Activated effector memory CD4-positive, alpha-beta T cell treated with anti-CD3 and anti-CD28 coated beads, Interleukin-2, amount 50 U/mL, for 16 hours (primary cell): ENCODE results near the gene ARPC4.
"Not testable (repeated sequence)": the region's sequence is repeated elsewhere in the genome, so short reads cannot be mapped to it uniquely, and the experiment has no call there.

Source experiments
- DNase-seq: peaks from one replicate; pipeline ENCODE4 v3.0.0-alpha.2; 2020

The ARPC4 gene

DNA sequence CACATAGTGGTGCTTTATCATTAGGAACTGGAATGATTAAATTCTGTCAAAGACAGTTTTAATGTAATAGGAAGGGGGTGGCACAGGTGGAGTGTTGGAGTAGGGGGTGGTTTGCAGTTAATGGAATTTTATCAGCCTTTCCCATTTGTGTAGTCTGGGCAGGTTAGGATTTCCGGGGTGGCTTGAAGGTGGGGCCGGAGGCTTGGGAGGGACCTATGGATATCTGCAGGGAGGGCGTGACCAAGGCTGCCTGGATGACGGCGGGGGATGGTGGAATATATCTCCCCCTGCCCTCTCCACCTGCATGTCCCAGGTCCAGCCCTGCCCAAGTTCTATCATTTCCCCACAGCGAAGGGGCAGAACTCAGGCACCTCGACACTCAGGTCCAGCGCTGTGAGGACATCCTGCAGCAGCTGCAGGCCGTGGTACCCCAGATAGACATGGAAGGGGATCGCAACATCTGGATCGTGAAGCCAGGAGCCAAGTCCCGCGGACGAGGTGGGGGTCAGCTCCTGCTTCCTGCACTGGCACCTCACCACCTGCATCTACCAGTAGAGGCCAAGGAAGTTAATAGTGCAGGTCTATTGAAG lies 32.7 kb downstream of the ARPC4 start:
- no peak for DNase-seq

DNA sequence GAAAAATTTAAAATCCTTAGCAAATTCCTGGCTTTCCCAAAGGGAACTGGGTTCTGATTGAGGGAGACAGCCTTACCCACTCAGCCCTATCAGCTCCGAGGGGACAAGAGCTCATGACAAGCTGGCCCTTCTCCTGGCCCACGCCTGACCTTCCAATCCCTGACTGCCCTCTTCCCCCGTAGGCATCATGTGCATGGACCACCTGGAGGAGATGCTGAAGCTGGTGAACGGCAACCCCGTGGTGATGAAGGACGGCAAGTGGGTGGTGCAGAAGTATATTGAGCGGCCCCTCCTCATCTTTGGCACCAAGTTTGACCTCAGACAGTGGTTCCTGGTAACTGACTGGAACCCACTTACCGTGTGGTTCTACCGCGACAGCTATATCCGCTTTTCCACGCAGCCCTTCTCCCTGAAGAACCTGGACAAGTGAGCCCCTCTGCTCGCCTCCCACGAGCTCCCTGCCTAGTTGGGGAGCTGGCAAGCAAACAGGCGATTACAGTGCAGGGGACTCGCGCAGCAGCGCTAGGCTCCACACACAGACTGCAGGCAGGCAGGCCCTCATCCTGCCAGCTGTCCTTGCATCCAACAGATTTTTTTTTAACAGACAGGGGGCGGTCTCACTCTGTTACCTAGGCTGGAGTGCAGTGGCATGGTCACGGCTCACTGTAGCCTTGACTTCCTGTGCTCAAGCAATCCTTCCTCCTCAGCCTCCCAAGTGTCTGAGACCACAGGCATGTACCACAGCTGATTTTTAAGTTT lies 34.1 kb downstream of the ARPC4 start:
- no peak for DNase-seq

DNA sequence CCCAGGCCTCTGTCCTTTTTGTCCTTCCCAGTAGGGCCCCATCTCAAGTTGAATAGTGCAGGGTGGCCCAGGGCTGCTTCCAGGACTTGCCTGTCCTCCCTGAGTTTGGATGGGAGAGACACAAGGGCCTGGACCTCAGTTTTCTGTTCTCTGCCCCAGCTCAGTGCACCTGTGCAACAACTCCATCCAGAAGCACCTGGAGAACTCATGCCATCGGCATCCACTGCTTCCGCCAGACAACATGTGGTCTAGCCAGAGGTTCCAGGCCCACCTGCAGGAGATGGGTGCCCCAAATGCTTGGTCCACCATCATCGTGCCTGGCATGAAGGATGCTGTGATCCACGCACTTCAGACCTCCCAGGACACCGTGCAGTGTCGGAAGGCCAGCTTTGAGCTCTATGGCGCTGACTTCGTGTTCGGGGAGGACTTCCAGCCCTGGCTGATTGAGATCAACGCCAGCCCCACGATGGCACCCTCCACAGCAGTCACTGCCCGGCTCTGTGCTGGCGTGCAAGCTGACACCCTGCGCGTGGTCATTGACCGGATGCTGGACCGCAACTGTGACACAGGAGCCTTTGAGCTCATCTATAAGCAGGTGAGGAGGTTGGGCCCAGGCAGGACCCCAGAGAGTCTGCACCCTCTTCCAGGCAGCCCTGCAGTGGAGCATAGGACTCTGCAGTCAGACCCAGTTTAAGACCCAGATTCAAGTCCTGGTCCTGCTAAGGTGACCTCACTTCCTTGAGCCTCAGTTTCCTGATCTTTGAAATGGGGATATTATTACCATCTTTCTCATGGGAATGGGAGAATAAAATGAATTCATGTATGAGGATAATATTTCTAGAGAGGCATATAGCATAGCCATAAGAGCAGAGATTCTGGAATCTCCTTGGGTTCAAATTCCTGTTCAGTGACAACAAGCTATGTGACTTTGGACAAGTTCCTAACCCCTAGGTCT lies 36.2 kb downstream of the ARPC4 start:
- no peak for DNase-seq

DNA sequence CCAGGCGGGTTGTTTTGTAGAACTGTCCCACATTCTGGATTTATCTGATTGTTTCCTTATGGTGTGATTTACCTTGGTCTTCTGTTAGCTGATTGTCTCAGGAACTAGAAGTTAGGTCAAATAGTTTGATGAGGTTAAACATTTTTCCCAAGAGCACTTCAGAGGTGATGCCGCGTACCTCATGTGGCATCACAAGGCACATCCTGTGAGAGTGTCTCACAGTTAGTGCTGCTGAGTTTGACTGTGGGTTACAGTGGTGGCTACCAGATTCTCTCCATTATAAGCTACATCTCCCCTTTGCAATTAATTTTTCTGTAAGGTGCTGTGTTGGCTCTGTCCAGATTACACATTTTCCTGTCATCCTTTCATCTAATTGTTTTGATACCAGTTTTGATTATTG lies 38.4 kb downstream of the ARPC4 start:
- no peak for DNase-seq

DNA sequence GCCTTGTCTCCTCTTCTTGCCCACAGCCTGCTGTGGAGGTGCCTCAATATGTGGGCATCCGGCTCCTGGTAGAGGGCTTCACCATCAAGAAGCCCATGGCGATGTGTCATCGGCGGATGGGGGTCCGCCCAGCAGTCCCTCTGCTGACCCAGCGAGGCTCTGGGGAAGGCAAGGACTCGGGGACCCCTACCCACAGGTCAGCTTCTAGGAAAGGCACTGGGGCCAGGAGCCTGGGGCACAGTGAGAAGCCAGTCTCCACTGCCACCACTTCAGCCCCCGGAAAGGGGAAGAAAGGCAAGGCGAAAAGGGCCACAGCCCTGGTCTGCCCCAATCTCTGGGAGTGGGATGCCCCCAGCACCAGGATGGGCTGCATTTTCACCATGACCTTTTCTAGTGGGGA lies 40.2 kb downstream of the ARPC4 start:
- no peak for DNase-seq

DNA sequence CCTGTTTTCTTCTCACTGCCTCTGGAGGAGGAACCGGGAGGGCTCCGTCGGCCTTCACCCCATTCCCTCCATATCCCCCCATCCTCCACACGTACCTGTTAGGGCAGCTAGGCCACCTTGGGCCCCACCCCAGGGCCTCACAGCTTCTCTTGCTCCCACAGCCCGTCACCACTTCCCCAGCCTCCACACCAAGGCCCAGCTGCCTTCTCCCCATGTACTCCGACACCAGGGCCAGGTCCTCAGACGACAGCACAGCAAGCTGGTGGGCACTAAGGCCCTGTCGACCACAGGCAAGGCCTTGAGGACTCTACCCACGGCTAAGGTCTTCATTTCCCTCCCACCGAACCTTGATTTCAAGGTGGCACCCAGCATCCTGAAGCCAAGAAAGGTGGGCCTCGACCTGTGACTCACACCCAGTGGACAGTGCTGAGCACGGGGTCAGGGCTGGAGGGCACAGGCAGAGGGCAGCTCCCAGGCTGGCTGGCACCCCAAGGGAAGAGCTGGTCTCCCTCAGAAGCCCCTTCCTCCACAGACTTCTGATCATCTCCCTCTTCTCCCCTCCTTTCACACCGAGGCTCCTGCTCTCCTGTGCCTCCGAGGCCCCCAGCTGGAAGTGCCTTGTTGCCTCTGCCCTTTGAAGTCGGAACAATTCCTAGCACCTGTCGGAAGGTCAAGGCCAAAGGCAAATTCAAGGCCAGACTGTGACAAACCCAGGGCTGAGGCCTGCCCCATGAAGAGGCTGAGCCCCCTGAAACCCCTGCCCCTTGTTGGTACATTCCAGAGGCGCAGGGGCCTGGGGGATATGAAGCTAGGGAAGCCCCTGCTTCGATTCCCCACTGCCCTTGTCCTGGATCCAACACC lies 41.9 kb downstream of the ARPC4 start:
- no peak for DNase-seq

DNA sequence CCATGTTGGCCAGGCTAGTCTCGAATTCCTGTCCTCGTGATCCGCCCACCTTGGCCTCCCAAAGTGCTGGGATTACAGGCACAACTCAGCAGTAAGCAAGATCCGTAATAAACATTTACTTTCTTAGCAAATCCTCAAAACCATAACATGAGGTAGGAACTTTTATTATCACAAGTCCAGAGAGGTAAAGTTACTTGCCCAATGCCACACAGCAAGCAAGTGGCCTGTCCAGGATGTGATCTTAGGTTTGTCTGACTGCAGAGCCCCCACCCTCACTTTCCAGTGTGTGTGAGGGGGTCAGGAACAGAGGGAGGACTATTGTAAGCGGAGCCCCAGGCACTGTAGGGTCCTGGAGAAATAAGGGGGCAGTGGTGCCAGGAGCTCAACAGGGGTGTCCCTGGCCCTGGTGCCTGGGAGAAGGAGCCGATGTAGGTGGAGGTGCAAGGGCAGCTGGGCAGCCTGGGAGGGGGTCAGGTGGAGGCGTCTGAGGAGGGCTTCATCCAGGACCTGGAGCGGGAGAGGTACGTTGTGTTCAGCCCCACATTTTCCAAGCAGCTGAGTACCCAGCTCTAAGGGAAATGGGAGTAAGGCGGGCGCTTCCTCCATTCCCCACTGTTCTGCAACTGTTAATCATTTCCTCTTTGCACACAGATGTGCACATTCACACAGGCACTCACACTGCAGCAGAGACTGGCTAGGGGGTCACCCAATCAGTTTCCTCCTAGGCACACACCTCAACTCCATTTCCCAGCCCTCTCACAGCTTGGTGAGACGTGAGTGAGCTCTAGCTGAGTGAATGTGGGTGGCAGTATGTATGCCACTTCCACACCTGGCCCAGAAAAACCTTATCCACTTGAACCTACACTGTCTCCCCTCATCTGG lies 45.1 kb downstream of the ARPC4 start:
- no peak for DNase-seq

DNA sequence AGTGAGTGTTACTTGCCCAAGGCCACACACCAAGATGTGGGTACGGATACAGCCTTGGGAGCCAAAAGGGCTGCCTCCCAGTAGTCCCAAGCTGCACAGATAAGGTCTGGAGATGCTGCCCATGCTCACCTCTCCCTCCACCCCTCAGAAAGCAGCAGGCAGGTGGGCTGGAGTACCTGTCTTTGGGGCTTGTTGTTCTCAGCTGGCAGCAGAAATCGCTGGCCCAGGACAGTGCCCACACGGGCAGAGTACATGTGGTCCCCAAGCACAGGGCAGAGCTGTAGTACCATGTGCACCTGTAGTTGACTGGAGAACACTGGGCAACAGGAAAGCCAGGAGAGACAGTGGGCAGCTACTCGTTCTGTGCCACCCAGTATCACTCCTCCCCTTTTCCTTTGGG lies 46.0 kb downstream of the ARPC4 start:
- no peak for DNase-seq

DNA sequence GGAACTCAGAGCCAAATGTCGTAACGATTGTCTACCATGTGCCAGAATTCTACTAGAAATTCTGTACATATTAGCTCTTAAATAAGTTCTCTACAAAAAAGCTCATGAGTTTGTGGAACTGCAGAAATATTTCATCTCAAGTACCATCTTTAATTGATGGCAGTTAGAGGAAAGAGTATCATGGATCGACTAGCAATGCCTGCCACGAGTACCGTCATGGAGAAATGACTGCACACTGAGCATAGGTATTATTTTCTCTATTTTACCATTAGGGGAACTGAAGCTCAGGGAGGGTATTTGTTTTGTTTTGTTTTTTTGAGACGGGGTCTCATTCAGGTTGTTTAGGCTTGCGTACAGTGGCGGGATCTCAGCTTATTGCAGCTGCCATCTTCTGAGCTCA lies 48.1 kb downstream of the ARPC4 start:
- no peak for DNase-seq

DNA sequence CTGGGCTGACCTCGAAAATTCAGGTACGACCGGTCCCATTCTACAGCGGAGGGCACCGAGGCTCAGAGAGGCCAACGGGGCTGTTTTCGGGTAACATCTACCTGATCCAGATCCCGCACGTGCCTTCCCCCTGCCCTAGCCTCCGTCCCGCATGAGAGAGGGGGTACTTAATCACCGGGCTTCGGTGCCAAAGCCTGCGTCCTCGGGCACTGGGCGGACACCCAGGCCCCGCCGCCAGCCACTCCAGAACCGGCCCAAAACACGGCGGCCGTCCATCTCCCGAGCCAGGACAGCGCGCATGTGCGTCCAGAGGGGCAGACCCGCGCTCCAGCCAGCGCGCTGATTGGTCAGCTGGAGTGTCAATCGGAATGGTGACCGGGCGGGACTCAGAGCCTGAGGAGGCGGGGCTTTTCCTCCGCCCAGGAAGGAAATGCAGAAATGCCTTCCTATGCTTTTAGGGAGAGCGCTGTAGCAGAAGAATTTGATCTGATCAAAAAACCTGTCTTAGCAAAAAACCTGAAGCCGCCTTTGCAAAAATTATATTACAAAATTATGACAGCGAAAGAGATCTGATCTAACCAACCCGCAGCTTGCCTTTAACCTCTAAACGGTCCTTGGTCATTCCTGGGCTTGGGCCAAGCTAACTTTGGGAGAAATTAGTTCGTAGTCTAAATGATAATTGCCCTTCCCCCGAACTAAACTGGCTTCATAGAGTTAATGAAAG lies 51.0 kb downstream of the ARPC4 start, which contains the start of gene RPUSD3:
RPUSD3 (minus strand) TSS at position 294 of the 724 bp plus-strand sequence; CDS start at position 276, 18 bp downstream.
- DNase-seq: peak; percentile 98

DNA sequence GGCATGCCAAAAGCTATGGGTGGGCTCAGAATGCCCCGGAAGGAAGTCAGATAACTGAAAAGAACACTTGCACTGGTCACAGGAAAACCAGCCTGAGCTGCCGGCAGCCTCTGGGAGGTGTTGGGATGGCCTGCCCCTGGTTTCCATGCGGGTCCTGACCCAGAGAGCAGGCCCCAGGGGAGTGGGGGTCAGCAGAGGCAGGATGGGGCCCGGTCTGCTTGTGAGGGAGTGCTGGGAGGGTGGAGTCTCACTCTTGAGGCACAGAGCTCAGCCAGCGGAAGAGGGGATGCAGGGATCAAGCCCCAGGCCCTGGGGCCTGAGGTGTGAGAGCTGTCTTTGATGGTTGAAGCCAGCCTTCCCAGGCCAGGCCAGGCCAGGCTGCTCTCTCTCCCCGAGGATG lies 53.3 kb downstream of the ARPC4 start:
- no peak for DNase-seq

DNA sequence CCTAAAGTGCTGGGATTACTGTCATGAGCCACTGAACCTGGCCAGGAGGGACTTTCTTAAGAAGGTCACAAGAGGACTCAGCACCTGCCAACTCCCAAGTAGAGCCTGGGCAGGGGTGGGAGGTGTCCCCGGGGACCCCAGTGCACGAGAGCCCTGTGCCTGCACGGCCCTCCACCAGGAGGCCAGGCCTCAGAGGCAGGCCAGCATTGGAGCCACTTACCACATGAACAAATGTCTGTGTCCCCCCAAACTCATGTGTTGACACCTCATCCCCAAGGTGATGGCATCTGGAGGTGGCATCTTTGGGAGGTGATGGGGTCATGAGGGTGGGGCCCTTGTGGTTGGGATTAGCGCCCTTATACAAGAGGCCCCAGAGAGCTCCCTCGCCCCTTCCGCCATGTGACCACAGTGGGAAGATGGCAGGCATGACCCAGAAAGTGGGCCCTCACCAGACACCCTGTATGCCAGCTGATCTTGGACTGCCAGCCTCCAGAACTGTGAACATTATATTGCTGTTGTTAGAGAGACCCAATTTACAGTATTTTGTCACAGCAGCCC lies 54.1 kb downstream of the ARPC4 start:
- DNase-seq: no peak

DNA sequence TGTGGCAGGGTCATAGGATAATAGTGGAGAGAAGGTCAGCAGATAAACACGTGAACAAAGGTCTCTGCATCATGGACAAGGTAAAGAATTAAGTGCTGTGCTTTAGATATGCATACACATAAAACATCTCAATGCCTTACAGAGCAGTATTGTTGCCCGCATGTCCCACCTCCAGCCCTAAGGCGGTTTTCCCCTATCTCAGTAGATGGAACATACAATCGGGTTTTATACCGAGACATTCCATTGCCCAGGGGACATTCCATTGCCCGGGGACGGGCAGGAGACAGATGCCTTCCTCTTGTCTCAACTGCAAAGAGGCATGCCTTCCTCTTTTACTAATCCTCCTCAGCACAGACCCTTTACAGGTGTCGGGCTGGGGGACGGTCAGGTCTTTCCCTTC lies 55.0 kb downstream of the ARPC4 start:
- not testable (repeated sequence) for DNase-seq

DNA sequence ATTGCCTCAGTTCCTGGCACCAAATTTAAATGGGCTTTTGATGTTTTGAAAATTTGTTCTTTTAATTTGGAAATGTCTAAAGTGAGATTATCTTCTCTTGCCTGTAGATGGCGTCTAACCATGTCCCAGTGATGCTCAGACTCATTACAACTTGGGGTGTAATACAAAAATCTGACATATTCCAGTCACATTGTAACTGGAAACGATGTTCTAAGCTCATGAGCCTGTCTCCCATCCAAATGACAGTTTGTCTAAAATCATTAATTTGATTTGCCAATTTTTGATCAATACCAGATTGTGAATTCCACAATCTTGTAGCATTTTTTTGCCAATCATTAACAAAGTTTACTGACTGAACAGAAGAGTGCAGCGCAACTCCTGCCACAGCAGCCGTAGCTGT lies 56.0 kb downstream of the ARPC4 start:
- not testable (repeated sequence) for DNase-seq

DNA sequence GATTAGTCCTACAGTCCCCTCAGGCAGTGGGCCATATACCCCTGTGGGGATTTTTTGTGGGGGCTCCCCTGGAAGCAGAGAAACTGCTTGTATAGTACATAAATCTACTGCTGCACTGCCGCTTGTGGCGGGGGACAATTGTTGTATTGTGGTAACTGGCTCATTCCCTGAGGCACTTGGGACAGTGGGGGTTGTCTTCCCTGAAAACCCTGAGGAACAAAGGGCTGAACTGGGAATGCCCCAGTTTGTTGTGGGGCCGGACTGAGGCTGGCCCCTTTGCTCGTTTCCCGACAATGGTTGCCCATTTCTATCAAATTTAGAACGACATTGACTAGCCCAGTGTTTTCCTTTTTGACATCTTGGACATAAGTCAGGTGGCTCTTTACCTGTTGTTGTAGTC lies 58.5 kb downstream of the ARPC4 start:
- DNase-seq: not testable (repeated sequence)

DNA sequence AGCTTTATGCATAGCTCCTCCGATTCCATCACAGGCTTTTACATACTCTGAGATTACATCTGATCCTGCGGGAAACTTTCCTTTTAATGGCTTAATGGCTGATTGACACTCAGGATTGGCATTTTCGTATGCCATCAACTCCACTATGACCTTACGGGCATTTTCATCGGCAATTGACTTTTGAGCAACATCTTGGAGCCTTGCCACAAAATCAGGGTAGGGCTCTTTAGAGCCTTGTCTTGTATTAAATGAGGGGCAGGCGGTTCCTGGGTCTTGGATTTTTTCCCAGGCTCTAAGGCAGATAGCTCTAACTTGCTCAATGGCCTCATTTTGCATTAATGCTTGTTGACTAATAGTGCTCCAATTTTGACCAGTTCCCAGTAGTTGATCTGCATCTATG lies 59.0 kb downstream of the ARPC4 start:
- not testable (repeated sequence) for DNase-seq

DNA sequence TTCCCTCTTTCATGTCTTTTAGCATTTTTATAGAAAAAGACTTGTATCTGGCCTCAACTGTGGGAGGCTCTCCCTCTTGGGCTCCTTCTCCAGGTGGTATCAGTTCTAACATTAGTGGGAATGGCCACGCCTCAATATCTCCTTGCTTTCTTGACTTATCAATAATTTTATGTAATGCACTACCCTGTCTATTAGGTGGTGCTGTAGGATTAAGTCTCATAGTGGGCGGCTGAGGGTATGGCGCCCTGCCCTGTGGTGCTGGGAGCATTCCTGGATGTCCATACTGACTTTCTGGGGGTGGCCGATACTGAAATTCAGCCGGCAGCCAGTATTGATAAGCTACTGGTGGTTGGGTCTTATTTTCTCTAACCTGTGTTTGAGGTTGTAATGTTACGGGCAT lies 59.6 kb downstream of the ARPC4 start:
- no peak for DNase-seq

DNA sequence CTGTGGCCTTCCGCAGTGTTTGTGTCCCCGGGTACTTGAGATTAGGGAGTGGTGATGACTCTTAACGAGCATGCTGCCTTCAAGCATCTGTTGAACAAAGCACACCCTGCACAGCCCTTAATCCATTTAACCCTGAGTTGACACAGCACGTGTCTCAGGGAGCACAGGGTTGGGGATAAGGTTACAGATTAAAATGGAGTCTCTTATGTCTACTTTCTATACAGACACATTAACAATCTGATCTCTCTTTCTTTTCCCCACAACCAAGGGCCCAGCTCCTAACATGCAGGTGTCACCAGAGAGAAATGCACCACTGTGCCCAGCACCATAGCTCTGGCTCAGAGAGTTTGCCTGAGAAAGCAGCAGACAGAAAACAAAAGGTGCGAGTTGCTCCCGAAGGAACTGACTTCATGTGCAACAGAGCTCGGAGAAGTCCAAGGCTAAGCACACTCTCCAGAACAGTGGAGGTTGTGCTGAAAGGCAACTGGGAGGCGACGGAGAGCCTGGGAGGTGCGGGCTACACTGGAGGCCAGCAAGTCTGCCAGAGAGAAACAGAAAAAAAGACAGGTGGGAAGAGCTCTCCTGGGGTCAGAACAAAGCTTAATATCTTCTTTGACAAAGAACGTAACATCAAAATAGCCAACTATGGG lies 61.5 kb downstream of the ARPC4 start:
- DNase-seq: not testable (repeated sequence)

DNA sequence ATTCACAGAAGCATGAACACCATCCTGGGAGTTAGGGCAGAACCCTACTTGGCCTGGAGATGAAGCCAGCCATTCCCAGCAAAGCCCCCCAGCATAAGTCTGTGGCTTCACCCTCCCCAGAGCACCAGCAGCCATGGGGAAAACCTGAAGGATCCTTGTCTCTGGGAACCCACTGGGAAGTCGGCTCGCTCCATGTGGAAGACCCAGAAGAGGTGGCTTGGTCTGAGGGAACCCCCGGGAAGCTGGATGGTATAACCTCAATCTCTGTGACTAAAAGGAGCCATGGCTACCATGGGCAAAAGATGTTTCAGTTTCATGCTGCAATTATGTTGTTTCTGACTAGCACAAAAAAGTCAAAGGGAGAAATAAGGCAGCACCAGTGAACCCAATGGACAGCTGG lies 62.7 kb downstream of the ARPC4 start:
- no peak for DNase-seq
